Measurements from ENCODE around the gene RBM42.
"Not testable (repeated sequence)": the region's sequence is repeated elsewhere in the genome, so short reads cannot be mapped to it uniquely, and the experiment has no call there.

The RBM42 gene

GRCh38 chr19:35628565-35629331 lies at the start of gene RBM42:
Gene RBM42, plus strand, starts transcription at chr19:35629036. Its CDS starts 118 bp downstream, at chr19:35629154.
- peak; percentile 97 for DNase-seq (ENCODE audit: low read depth)

- DNase-seq (ENCODE audit: low read depth) = no peak
Observed at GRCh38 chr19:35582760-35583159, 46.1 kb upstream of the RBM42 start.

DNA sequence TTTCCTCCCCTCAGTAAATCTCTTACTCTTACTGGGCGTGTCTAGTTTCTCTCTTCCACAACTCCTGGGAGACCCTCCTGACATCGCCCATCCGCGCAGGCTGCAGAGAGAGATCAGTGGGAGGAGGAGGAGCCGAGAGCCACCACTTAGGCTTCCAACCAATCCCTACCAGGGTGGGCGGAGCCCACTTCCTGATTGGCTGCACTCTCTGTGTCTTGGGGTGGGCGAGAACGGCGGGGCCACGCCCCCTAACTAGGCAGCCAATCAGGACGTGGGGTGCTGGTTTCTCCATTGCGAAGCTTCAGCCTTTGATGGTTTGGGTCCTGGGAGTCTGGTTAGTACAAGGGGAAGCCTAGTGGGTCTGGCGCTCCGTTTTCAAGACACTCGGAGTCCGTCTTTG lies 43.0 kb upstream of the RBM42 start, which contains the start of gene PMIS2:
Gene PMIS2, plus strand, starts transcription at position 326 of the 400 bp plus-strand sequence. CDS start 87 bp downstream, outside the sequence.
- no peak for DNase-seq (ENCODE audit: low read depth)

DNA sequence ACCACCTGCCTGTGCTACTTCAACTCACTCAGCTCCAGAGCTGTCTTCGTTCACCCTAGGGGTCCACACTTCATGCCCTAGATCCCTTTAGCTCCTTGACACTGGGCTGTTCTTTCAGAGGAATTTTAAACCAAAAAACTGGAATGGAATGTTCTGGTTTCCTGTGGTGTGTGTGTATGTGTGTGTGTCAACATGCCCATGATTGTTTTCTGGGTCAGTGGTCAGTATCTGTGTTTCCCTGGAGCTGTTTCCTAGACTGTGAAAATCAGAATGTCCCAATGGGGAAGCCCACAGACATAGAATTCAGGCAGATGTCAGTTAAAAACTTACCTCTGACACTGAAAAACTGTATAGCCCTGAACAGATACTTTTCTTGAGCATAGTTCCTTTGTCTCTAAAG lies 41.5 kb upstream of the RBM42 start:
- no peak for DNase-seq (ENCODE audit: low read depth)

DNA sequence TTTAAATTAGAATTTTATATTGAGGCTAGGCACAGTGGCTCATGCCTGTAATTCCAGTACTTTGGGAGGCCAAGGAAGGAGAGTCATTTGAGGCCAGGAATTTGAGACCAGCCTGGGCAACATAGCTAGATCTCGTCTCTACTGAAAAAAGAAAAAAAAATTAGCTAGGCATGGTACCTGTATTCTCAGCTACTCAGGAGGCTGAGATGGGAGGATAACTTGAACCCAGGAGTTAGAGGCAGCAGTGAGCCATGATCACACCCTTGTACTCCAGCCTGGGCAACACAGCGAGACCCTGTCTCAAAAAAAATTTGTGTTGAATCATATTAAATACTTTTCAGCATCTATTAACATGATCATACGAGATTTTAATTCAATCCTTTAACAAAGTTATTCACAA lies 38.0 kb upstream of the RBM42 start:
- DNase-seq (ENCODE audit: low read depth) = no peak

GRCh38 chr19:35592226-35592625 lies 36.6 kb upstream of the RBM42 start:
- DNase-seq (ENCODE audit: low read depth) = no peak

DNA sequence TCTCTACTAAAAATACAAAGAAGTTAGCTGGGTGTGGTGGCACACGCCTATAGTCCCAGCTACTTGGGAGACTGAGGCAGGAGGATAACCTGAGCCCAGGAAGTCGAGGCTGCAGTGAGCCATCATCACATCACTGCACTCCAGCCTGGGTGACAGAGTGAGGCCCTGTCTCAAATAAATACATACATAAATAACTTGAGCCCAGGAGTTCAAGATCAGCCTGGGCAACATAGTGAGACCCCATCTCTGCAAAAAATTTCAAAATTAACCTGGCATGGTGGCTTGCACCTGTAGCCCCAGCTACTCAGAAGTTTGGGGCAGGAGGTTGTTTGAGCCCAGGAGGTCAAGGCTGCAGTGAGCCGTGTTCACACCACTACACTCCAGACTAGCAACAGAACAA lies 33.8 kb upstream of the RBM42 start:
- not testable (repeated sequence) for DNase-seq (ENCODE audit: low read depth)

GRCh38 chr19:35595928-35596327 lies 32.9 kb upstream of the RBM42 start:
- DNase-seq (ENCODE audit: low read depth) = no peak

GRCh38 chr19:35596366-35596999 lies 32.4 kb upstream of the RBM42 start:
- no peak for DNase-seq (ENCODE audit: low read depth)

GRCh38 chr19:35601971-35602370 lies 26.9 kb upstream of the RBM42 start:
- no peak for DNase-seq (ENCODE audit: low read depth)

- DNase-seq (ENCODE audit: low read depth) = not testable (repeated sequence)
Observed at GRCh38 chr19:35604436-35604835, 24.4 kb upstream of the RBM42 start.

- not testable (repeated sequence) for DNase-seq (ENCODE audit: low read depth)
Observed at GRCh38 chr19:35607170-35607569, 21.7 kb upstream of the RBM42 start.

- DNase-seq (ENCODE audit: low read depth) = no peak
Observed at GRCh38 chr19:35607661-35608060, 21.2 kb upstream of the RBM42 start.

- DNase-seq (ENCODE audit: low read depth) = no peak
Observed at GRCh38 chr19:35608251-35608650, 20.6 kb upstream of the RBM42 start.

GRCh38 chr19:35609851-35610353 lies 18.9 kb upstream of the RBM42 start:
- DNase-seq (ENCODE audit: low read depth) = no peak

DNA sequence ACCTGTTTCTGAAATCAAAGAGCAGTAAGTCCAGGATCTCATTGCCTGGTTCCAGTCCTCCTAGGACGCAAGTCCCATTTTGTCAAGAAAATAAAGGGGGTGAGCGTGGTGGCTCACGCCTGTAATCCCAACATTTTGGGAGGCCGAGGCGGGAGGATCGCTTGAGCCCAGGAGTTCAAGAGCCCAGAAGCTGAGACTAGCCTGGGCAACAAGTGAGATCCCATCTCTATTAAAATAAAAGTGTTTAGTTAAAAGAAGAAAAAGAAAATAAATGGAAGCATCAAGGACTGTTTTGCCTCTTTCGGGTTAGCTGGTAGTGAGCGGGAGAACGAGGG lies 16.6 kb upstream of the RBM42 start:
- DNase-seq (ENCODE audit: low read depth) = no peak

DNA sequence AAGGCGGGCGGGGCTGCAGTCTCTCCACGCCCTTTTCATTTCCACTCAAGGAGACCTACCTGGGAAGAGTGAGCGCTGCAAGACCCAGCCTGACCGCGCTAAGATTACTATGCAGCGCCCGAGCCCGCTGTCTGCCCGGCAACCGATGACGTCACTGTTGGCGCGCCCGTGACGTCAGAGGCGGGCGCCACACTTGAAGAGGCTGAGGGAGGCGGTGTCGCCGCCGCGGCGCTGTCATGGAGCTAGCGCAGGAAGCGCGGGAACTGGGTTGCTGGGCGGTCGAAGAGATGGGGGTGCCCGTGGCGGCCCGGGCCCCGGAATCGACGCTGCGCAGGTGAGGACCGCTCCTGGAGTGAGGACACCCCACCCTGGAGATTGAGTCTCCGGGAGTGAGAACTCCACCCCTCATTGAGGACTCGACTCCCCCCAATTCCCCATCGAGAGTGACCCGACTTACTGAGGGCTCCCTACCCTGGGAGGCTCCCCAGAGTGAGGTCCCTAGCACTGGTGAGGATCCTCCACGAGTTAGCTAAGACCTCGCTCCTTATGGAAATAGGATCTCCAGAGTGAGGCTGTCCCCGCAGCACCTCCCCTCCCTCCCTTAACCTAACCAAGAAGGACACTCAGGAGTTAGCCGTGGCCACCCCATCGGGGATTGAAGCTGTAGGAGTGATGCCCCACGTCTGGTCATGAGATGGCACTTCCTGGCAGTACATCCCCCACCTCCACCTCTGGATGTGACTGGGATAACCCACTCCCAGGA lies 16.1 kb upstream of the RBM42 start, which contains the start of gene HAUS5:
Gene HAUS5, plus strand, starts transcription at position 177 of the 763 bp plus-strand sequence. Its CDS starts 60 bp downstream, at position 237.
- DNase-seq (ENCODE audit: low read depth) = peak; percentile 60

GRCh38 chr19:35613574-35613973 lies 15.3 kb upstream of the RBM42 start:
- no peak for DNase-seq (ENCODE audit: low read depth)

GRCh38 chr19:35615036-35615435 lies 13.8 kb upstream of the RBM42 start:
- DNase-seq (ENCODE audit: low read depth) = no peak

- DNase-seq (ENCODE audit: low read depth) = no peak
Observed at GRCh38 chr19:35618857-35619256, 10.0 kb upstream of the RBM42 start.

GRCh38 chr19:35619290-35619923 lies 9.4 kb upstream of the RBM42 start:
- no peak for DNase-seq (ENCODE audit: low read depth)

DNA sequence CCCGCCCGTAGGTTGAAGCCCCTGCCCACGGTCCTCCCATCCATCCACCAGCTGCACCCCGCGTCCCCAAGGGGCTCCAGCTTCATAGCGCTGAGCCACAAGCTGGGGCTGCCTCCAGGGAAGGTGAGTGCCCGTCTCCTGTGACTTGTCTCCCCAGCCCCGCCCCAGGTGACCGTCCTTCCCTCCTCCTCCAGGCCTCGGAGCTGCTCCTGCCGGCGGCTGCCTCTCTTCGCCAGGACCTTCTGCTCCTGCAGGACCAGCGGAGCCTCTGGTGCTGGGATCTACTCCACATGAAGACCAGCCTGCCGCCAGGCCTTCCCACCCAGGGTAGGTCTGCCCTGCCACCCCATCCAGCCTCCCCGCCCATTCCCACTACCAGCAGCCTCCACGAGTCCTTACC lies 8.8 kb upstream of the RBM42 start:
- no peak for DNase-seq (ENCODE audit: low read depth)

Data from HS-5 (cell line).